ENCODE results near the gene VWCE.

Gene VWCE, protein sequence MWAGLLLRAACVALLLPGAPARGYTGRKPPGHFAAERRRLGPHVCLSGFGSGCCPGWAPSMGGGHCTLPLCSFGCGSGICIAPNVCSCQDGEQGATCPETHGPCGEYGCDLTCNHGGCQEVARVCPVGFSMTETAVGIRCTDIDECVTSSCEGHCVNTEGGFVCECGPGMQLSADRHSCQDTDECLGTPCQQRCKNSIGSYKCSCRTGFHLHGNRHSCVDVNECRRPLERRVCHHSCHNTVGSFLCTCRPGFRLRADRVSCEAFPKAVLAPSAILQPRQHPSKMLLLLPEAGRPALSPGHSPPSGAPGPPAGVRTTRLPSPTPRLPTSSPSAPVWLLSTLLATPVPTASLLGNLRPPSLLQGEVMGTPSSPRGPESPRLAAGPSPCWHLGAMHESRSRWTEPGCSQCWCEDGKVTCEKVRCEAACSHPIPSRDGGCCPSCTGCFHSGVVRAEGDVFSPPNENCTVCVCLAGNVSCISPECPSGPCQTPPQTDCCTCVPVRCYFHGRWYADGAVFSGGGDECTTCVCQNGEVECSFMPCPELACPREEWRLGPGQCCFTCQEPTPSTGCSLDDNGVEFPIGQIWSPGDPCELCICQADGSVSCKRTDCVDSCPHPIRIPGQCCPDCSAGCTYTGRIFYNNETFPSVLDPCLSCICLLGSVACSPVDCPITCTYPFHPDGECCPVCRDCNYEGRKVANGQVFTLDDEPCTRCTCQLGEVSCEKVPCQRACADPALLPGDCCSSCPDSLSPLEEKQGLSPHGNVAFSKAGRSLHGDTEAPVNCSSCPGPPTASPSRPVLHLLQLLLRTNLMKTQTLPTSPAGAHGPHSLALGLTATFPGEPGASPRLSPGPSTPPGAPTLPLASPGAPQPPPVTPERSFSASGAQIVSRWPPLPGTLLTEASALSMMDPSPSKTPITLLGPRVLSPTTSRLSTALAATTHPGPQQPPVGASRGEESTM

DNA sequence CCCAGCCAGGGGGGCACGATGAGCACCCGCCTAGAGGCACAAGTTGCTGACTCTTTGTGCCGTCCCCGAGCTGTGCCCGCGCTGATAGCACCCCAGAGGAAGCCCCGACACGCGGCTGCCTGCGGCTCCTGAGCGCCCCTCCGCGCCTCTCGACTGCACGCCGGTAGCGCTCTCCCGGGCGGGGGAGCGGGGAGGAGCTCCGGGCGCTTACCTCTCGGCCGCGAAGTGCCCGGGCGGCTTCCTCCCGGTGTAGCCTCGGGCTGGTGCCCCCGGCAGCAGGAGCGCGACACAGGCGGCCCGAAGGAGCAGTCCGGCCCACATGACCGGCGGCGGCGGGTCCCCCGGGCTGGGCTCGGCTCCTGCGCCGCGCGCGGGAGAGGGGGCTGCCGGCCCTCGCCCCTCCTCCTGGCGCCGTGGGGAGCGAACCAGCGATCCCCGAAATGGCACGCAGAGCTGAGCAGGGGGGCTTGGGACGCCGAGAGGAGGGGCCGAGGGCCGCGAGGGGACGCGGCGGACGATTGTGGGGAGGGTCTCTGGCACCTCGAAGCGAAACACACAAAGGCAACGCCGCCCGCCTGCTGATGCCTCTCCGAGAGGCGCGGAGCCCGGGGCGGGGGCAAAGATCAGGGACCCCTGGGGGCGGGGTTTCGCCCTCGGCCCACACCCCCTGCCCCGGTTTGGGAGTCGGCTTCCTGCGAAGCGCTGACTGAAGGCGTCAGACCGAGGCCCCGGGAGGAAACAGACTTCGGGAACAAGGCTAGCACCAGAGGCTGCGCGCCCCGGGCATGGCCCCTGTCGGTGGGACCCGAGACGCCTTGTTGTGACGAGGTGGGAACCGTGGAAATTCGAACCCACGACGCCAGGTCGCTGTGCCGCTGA lies at the start of gene VWCE:
VWCE (minus strand) TSS at position 600 of the 879 bp plus-strand sequence; CDS start at position 321, 279 bp downstream.
- peak; percentile 20 to 40 for DNase-seq (ENCODE audit: low read depth in 1 of 2, low spot score in 1 of 2)

DNA sequence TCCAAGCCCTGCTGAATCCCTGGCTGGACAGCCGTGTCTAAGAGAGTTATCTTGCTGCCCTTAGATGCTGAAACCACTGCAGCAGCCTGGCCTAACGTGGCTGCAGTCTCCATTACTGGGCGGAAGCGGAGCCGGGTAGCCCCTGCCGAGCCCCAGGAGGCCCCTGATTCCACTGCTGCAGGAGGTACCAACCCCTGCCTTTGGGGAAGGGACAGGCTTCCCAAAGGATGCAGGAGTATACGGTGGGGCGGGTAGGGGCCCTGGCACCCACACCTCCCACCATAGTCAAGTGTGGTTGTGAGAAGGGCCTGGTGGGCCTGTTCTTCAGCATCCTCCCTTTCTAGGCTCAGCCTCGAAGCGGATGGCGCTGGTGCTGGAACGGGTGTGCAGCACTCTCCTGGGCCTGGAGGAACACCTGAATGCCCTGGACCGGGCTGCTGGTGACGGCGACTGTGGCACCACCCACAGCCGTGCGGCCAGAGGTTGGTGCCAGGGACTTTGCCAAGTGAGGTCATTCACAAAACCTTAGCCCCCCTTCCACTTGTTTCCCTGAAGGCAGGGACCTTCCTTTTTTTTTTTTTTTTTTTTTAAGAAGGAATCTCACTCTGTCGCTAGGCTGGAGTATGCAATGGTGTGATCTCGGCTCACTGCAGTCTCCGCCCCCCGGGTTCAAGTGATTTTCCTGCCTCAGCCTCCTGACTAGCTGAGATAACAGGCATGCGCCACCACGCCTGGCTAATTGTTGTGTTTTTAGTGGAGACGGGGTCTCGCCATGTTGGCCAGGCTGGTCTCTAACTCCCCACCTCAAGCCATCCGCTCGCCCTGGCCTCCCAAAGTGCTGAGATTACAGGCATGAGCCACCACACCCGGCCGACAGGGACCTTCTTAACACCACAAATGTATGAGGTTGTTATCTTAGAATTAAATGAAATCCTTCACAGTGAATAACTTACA lies 49.0 kb upstream of the VWCE start:
- DNase-seq (ENCODE audit: low read depth in 1 of 2, low spot score in 1 of 2), result no peak

- DNase-seq (ENCODE audit: low read depth in 1 of 2, low spot score in 1 of 2), result no peak
Measured at GRCh38 chr11:61342207-61342803, 47.2 kb upstream of the VWCE start.

DNA sequence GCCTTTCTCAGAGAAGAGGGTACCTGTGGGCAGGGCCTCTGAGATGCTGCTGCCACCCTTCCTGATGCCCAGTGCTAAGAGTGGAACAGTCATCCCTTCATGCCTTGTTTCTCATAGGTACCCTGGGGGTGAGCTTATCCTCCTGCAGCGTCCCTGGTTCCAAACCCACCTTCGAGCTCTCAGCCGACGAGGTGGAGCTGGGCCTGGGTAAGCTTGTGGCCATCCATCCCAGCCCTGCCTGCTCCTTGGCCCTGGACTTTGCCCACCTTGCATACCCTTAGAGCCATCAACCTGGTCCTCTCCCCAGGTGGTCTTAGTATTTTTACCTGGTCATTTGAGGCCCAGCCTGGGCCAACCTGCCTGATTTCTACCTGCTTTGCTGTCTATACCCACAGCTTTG lies 46.6 kb upstream of the VWCE start:
- no peak for DNase-seq (ENCODE audit: low read depth in 1 of 2, low spot score in 1 of 2)

DNA sequence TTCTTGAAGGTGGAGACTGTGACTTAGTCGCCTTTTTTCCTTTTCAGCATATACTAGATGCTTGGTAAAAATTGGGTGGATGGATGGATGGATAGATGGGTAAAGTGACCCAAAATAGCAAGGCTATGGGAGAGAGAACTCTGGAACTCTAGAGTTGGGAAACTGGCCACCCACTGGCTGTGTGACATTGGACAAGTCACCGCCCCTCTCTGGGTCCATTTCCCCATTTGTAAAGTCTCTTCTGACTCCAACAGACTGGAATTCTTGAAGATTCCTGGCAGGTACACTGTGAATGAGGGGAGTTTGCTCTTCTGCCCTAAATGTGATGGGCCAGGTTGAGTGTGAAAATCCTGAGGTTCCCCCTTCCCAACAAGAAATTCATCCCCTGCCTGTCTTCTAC lies 45.9 kb upstream of the VWCE start:
- DNase-seq (ENCODE audit: low read depth in 1 of 2, low spot score in 1 of 2), result no peak

DNA sequence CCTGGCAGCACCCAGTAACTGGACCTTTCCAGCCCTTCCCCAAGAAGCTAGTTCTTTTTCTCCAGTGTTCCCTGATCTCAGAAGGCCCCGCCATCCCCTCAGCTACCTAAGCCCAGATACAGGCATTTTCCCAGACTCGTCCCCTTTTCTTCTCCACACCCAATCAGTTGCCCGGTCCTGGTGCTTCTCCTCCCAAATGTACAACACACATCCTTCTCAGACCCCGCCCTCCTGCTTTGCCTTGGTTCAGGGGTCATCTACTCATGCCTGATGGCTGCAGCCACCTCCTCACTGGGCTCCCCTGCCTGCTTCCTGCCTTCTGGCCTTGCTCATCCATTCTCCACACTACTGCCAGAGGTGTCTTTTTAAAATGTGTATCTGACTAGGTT lies 44.4 kb upstream of the VWCE start:
- DNase-seq (ENCODE audit: low read depth in 1 of 2, low spot score in 1 of 2), result no peak

- no peak for DNase-seq (ENCODE audit: low read depth in 1 of 2, low spot score in 1 of 2)
Measured at GRCh38 chr11:61338783-61339489, 43.8 kb upstream of the VWCE start.

GRCh38 chr11:61337706-61338470 lies 42.8 kb upstream of the VWCE start:
- DNase-seq (ENCODE audit: low read depth in 1 of 2, low spot score in 1 of 2), result no peak

GRCh38 chr11:61336171-61336935 lies 41.2 kb upstream of the VWCE start:
- peak; percentile 63 to 73 for DNase-seq (ENCODE audit: low read depth in 1 of 2, low spot score in 1 of 2)

GRCh38 chr11:61335355-61335710 lies 40.2 kb upstream of the VWCE start:
- no peak for DNase-seq (ENCODE audit: low read depth in 1 of 2, low spot score in 1 of 2)

- no peak for DNase-seq (ENCODE audit: low read depth in 1 of 2, low spot score in 1 of 2)
Measured at GRCh38 chr11:61334434-61335354, 39.6 kb upstream of the VWCE start.

DNA sequence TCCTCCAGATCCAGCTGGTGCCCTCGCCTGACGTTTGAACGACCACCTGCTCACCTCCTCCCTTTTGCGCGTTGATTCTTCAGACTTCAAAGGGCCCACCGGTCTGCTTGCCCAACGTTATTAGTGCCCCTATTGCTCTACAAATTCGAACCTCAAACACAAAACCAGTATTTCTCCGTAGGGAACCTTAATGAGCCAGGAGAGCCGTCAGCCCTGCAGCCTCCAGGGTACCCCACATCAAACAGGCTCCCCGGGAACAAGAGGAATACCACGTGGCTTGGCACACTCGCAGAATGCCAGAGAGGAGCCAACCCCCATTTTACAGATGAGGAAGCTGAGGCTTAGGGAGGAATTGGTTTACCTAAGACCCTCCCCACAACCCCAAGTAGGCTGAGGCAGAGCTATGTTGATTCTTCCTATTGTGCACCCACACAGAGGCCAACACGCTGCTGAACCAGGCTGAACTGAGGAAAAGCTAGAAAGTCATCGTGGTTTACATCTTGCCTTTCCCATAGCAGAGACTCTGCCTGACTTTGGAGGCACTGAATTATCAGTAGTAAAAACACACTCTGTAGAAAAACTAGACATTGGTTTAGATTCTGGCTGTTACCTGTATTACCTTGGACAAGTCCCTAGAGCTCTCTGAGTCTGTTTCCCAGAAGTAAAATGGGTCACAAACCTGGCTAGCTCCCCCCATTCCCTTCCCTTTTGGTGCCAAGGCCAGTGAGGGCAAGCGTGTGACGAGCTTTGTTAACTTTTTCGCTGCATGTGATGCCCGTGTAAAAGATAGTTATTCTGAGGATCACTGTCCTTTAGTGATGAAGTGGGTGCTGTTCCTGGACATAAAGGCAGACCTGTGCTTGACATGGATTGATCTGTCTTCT lies 38.7 kb upstream of the VWCE start:
- no peak for DNase-seq (ENCODE audit: low read depth in 1 of 2, low spot score in 1 of 2)

GRCh38 chr11:61332797-61333549 lies 37.9 kb upstream of the VWCE start, which contains the start of the genes DDB1 and TKFC:
DDB1 (minus strand) TSS chr11:61333105; CDS start chr11:61332968, 137 bp downstream.
TKFC (plus strand) TSS chr11:61333228; CDS start chr11:61334729, 1,501 bp downstream.
- DNase-seq (ENCODE audit: low read depth in 1 of 2, low spot score in 1 of 2), result peak; percentile 91 to 96

- DNase-seq (ENCODE audit: low read depth in 1 of 2, low spot score in 1 of 2), result no peak
Measured at GRCh38 chr11:61332281-61332796, 37.2 kb upstream of the VWCE start.
